Measurements from ENCODE around the gene CAMTA1. TPM values are rescaled to one million over a fixed set of nuclear protein-coding genes. Genes with fewer than 3 reads are reported as not detected.

Gene CAMTA1
- total RNA-seq, 6 donors from 2014 or later = 38.8 to 74.0 (median 46.1) TPM

DNA sequence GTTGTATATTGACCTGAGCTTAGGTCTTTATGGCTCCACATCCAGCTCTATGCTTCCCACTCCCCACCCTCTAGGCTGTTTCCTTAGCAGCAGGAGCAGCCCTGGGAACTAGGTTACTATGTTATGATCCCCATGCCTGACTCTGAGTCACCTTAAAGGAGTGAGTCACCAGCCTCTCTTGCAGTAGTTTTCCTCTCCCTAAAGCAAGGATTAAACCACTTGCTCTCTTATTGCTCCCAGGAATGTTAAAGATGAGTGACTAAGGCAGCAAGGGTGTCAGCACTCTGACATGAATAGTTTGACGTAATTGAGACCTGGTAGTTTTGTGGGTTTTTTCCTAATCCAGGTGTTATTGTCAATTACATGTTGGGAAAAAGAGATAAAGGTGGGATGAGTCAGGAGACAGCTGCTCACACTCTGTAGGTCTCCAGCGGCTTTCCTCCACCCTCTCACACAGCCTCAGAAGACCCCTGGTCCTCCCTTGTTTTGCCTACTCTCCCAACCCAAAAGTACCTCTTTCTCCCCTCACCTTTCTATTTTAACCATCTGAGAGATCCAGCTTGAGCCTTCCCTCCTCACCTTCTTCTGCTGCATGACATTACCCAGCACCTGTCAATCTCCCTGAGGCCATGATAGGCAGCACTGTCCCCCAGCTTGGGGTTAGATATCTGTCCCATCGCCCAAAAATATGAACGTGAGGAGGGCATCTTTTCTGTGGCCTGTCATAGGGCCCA, 616.7 kb downstream of the CAMTA1 start:
- peaks cover 0 to 11% (median 6%) of the 10 kb centered on the region in 4 donors for H3K9me3 ChIP-seq
- H3K4me3 ChIP-seq = no peak overlapping the region
- no peak overlapping the region for H3K27ac ChIP-seq
- ATAC-seq (ENCODE audit: low FRiP score in 2 of 2) (peak; percentile 63 to 69), DNase-seq (peak in 1 of 2 donors; percentile 18)
- no peaks in the 10 kb centered on the region for H3K4me1 ChIP-seq
- no peaks in the 10 kb centered on the region for H3K27me3 ChIP-seq
- TF ChIP-seq EP300 (IDR thresholded peaks at IDR 0.05) = no peak
- TF ChIP-seq, protein P1, sequence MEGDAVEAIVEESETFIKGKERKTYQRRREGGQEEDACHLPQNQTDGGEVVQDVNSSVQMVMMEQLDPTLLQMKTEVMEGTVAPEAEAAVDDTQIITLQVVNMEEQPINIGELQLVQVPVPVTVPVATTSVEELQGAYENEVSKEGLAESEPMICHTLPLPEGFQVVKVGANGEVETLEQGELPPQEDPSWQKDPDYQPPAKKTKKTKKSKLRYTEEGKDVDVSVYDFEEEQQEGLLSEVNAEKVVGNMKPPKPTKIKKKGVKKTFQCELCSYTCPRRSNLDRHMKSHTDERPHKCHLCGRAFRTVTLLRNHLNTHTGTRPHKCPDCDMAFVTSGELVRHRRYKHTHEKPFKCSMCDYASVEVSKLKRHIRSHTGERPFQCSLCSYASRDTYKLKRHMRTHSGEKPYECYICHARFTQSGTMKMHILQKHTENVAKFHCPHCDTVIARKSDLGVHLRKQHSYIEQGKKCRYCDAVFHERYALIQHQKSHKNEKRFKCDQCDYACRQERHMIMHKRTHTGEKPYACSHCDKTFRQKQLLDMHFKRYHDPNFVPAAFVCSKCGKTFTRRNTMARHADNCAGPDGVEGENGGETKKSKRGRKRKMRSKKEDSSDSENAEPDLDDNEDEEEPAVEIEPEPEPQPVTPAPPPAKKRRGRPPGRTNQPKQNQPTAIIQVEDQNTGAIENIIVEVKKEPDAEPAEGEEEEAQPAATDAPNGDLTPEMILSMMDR (IDR thresholded peaks at IDR 0.05) = no peak
- WGBS, 2 donors = 77 to 83% methylated on average over 4 of the region's 4 CpGs
- H3K36me3 ChIP-seq = no peaks in the 10 kb centered on the region

DNA sequence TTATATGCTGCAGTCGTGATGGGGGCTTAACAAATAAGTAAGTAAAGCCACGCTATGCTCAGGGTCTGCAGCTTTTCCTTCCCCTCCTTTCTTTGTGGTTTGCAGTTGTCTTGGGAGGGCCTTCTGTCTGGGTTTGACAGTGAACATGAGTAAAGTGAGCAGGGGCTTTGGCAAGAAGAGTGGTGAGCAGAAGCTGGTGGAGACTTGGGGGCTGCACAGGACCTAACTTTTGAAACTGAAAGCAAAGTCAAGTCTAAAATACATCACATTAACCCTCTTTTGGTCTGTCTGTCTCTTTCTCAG, 617.2 kb downstream of the CAMTA1 start:
- Histone ChIP-seq H3K36me3 (no peaks in the 10 kb centered on the region), H3K4me3 (no peak overlapping the region), H3K27me3 (no peaks in the 10 kb centered on the region), H3K9me3 (peaks cover 0 to 11% (median 5%) of the 10 kb centered on the region in 4 donors), H3K4me1 (no peaks in the 10 kb centered on the region), H3K27ac (no peak overlapping the region)
- WGBS, 2 donors = 83 to 85% methylated on average over 2 of the region's 2 CpGs
- no peak for ATAC-seq (ENCODE audit: low FRiP score in 2 of 2)
- no peak for DNase-seq
- TF ChIP-seq POLR2AphosphoS5 (IDR thresholded peaks at IDR 0.05) = no peak
- TF ChIP-seq, protein P1 (IDR thresholded peaks at IDR 0.05) = no peak
- no peak for TF ChIP-seq EP300 (IDR thresholded peaks at IDR 0.05)
- TF ChIP-seq POLR2A (IDR thresholded peaks at IDR 0.05) = no peak

DNA sequence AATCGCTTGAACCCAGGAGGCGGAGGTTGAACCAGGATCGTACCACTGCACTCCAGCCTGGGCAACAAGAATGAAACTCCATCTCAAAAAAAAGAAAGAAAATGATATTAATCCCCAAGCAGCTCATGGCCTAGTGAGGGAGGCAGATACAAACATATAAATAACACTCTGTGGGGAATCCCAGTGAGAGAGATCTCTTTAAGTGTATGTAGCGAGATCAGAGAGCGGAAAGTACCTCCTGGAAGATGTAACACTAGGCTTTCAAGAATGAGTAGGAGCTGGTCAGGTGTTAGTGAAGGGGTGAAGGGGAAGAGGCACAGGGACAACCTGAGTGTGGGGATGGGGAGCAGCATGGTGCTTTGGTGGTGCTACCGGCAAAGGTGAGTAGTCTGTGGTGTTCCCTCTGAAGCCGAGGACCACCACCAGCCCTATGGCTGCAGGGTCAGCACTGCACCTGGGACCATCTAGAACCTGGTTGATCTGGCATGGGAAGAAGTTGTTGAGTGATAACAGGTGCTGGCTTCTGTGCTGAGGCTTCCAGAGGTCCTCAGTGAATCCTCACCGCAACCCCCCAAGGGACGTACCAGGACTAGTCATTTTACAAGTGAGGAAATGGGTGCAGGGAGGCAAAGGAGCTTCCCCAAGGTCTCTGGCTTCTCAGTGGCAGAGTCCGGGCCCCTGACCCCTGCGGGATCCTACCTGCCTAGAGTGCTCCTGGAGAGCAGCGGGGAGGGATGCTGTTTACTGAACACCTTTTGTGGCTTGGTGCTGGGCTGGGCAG, 618.2 kb downstream of the CAMTA1 start:
- H3K27ac ChIP-seq = no peak overlapping the region
- no peak for TF ChIP-seq POLR2AphosphoS5 (IDR thresholded peaks at IDR 0.05)
- no peak for TF ChIP-seq POLR2A (IDR thresholded peaks at IDR 0.05)
- no peak for TF ChIP-seq EP300 (IDR thresholded peaks at IDR 0.05)
- TF ChIP-seq, protein P1 (IDR thresholded peaks at IDR 0.05) = no peak
- DNase-seq = no peak
- WGBS, 2 donors = 89 to 94% methylated on average over 9 to 12 of the region's 12 CpGs
- ATAC-seq (ENCODE audit: low FRiP score in 2 of 2) = no peak
- peaks cover 0 to 11% (median 5%) of the 10 kb centered on the region in 4 donors for H3K9me3 ChIP-seq
- no peaks in the 10 kb centered on the region for H3K36me3 ChIP-seq
- H3K4me3 ChIP-seq = no peak overlapping the region
- H3K27me3 ChIP-seq = no peaks in the 10 kb centered on the region
- no peaks in the 10 kb centered on the region for H3K4me1 ChIP-seq

DNA sequence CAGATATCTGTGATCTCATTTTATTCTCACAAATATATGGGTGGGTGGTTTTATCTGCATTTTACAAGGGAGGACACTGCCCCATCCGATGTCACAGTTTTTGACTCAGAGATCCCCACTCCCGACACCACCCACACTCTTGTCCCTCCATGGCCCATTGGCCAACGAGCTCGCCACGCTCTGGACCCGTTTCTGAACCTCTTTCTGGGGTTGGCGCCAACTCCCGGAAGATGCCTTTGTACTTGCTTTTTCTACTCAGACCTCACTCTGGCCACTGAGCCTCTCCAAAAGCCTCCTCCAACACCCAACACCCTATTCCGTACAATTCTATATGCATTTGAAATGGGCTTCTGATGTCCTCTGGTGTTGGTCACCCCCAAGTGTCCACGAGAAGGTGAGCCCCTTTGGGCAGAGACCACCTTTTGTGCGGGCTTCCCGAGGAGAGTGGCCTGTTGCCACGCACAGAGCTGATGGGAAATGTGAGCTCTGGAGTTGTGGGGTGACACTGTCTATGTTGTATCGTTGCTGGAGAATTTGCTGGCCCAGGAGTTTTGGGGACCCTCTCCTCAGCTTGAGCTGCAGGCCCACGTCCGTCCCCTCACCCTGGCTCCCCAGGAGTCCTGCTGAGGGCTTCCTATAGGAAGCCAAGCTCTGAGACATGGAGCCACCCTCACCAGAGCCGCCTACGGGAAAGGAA, 618.9 kb downstream of the CAMTA1 start:
- H3K4me3 ChIP-seq = no peak overlapping the region

More for the DNA sequence above, 618.9 kb downstream of the CAMTA1 start:
- WGBS, 2 donors = 87 to 93% methylated on average over 17 to 18 of the region's 18 CpGs
- no peaks in the 10 kb centered on the region for H3K36me3 ChIP-seq
- TF ChIP-seq EP300 (IDR thresholded peaks at IDR 0.05) = no peak
- TF ChIP-seq, protein P1 (IDR thresholded peaks at IDR 0.05) = no peak
- no peak for TF ChIP-seq POLR2AphosphoS5 (IDR thresholded peaks at IDR 0.05)
- no peak for TF ChIP-seq POLR2A (IDR thresholded peaks at IDR 0.05)
- H3K4me1 ChIP-seq = no peaks in the 10 kb centered on the region
- H3K27me3 ChIP-seq = no peaks in the 10 kb centered on the region
- peaks cover 0 to 7% (median 5%) of the 10 kb centered on the region in 4 donors for H3K9me3 ChIP-seq
- DNase-seq (peak in 1 of 2 donors; percentile 15), ATAC-seq (ENCODE audit: low FRiP score in 2 of 2) (no peak)
- no peak overlapping the region for H3K27ac ChIP-seq

Data from upper lobe of left lung (tissue), 6 donors.